ENCODE measurements around the gene MTCL1.
"Not testable (repeated sequence)": the region's sequence is repeated elsewhere in the genome, so short reads cannot be mapped to it uniquely, and the experiment has no call there.

MTCL1 gene

DNA sequence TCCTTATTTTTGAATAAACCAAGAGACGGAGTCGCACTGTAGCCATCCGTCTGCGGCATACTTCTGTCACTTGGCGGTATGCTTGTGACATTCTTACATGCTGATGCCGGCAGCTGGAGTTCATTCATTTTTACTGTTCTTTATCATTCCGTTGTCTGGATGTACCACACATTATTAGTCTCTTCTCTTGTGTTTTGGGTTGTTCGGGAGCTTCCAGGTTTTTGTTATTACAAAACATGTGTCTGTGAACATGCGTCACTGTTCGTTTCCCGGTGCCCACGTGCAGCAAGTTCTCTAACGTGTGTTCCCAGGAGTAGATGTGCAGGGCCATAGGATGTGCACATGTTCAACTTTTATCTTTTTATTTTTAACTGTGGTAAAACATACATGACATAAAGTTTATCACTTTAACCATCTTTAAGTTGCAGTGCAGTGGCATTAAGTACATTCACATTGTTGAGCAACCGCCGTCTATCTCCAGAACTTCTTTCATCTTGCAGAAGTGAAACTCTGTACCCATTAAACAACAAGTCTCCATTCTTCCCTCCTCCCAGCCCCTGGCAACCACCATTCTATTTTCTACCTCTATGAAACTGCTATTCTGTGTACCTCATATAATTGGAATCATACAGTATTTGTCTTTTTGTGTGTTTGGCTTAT, 40.1 kb downstream of the MTCL1 start:
- DNase-seq = no peak

DNA sequence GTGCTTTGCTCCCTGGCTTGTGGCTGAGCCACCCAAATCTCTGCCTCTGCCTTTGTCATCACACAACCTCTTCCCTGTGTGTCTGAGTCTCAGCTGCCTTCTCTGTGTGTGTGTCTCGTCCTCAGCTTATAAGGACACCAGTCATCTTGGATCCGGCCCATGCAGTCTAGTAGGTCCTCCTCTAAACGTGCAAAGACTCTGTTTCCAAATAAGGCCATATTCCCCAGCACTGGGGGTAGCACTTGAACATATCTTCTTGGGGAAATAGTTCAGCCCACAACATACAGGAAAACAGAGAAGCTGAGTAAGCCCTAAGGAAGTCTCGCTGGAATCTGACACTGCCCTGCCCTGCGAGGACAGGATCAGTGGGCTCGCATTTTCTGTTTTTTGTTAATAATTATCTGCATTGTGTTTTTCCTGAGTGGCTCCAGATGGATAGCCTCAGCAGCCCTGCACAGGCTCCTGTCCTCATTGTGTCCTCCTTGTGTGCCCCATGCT, 42.1 kb downstream of the MTCL1 start:
- no peak for DNase-seq

DNA sequence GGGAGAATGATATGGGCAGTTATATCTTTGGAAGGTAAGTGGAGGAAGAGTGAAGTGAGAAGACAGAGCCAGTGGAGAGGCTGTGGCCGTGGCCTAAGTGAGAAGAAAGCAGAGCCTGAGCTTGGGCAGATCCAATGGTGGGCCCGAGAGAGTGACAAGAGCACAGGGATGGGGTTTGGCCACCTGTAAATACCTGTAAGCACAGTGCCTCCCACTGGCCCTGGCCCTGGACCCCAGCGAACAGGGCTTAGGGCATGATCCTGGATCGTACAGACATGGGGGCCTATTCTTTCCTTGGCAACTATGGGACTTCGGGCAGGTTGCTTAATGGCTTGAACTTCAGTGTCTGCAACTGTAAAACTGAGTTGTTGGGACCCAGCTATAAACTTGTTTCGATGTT, 44.1 kb downstream of the MTCL1 start:
- DNase-seq = no peak

DNA sequence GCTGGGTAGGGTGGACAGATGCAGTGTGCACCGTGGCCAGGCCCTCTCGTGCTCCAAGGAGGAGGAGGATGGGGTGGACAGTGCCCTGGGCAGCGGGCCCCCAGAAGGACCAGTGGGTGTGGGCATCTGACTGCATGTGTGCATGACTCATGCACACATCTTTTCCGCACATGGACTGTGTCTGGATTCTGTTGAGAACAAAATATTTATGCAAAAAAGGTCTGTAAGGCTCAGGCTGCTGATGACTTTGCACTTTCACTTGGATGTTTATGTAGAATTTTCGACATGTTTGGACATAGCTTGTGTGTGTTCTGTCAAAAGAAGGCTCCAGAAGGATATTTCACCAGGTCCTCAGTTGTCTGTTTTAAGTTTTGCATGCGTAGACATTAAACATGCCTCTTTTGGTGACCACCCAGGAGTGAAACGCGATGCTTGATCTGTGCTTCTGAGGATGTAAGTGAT, 45.6 kb downstream of the MTCL1 start:
- no peak for DNase-seq

DNA sequence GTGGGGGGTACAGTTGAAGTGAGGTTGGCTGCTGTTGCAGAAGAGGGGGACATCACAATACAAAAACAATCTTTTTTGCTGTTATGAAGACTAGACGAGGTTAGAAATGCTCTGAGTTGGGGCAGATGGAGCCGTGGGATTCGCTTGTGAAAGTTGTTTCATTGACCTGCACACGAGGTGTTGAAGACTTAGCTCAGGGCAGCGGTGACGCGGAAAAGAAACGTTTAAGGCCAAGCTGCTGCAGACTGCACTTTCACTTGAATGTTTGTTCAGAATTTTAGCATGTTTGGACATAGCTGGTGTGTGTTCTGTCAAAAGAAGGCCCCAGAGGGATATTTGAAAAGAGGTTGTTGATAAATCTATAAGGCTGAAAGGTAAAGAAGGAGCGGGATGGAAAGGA, 46.3 kb downstream of the MTCL1 start:
- no peak for DNase-seq

DNA sequence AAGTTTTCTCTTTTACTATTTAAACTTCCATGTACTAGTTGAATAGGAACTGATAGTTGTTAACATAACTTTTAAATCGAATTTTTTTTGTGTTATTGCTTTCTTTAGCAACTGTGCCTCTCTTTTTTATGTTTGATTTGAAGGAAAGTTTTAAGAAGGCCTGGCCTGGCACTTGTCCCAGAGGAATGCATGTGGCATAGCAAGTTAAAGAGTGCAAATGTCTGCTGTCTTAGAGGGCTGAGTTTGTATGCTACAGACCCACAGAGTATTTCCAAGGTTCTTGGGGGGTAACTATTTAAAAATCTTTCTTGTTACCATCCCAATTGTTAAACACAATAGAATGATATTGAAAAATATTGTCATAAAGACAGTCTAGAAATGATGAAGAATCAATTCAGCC, 47.0 kb downstream of the MTCL1 start:
- no peak for DNase-seq

DNA sequence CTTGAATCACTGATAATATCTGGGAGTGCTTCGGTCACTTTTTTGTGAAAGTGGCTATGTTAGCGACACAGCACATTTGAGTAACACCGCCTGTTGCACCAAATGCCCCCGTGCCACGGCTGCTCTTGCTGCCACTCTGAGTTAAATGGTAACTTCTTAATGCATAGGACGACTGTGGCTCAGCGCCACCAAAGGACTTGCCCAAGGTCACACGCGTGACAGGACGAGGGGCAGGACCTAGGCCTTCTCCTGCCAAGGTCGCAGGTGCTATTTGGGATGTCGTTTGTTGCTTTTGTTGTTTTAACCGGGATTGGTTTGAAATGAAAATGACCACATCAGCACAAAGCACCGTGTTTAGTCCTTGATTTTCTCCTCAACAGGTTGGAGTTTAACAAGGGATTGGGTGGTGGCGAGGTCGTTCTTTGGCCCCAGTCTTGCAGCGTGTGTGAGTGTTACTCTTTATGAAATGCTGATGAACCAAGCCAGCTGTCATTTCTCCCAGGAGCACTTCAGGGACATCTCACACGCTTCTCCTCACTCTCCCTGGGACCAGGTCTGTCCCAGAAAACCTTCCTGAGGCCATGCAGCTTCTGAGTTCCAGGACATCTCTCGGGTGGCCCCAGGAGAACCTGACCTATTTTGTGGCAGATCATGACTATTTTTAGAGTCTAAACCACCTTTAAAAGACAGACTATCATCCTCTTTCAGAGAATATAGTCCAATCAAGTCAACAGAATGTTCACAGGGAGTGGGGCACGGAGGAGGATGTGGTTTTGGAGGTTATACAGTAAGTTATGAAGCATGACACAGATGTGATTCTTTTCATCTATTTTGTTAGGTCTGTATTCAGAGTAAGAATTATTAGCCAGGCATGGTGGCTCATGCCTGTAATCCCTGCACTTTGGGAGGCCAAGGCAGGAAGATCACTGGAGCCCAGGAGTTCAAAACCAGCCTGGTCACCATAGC, 49.9 kb downstream of the MTCL1 start:
- DNase-seq = no peak

DNA sequence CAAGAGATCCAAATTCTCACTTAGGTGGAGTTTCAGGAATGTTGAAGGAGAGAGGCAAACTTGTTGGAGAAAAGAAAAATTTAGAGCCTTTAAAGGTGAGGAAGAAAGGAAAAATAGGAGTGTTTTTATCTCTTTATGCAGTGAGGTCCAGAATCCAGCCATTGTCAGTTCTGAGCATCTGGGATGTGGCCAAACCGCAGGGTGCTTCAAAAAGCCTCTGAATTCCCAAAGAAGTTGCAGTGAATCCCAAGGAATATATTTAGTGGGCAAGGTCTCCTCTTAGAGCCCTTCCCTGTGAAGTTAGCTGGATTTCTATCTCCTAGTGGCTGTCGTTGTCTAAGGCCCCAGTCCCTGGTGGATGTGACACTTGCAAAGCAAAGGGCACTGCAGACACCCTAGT, 51.2 kb downstream of the MTCL1 start:
- no peak for DNase-seq

DNA sequence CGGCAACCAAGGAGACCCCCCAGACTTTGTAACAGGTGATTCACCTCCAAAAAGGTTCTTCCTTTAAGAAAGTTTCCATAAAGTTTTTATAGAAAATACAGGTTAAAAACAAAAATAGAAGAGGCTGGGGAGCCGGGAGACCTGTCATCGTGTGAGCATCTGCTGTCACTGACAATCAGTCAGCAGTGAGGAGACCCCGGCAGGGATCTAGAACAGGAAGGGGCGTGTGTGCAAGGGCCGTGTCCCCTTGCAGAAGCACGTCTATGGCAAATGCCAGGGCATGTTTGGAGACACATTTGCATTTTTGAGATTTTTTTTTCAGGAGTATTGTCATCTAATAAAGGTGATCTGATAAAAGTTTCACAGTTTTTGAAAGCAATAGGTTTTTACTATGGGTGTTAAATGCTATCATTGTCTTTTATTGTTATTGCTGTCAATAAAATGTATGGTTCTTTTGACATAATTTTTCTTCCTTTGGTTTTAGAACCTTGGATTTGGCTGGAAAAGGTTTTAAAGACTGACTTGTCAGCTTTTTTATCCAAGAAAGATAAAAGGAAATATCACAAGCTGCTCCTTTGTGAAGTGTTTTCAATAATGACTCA, 52.1 kb downstream of the MTCL1 start:
- DNase-seq = no peak

DNA sequence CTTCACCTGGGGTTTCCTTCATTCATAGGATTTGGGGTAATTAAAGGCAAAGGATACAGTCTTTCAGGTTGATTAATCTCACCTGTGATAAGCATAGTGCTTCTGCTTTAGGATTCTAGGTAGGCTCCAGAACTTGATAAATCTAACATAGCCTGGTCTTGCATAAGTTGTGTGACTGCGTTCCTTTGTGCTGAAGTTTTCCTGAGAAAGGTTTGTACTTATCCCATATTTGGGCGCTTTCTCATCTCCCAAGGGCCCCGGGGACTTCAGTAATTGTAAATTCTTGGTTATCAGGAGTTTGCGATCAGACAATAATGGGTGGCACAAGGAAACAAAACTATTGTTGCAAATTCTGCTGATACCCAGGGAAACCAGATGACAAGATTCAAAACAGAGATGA, 53.1 kb downstream of the MTCL1 start:
- DNase-seq = no peak

DNA sequence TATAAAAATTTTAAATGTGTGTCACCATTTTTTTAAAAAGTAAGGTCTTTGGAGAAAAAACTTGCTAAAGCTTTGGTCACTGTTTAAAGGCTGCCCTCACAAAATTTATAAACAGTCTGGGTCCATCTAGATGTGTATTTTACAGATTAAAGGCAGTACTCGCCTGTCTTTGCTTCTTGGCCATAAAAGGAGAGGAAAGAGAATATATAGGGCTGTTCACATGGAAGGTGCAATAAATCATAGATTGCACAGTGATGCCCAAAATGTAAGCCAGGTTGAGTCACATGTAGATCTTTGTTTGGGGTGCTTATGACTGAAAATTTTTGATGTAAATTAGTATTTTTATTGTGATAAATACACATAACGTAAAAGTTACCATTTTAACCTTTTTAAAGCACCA, 55.6 kb downstream of the MTCL1 start:
- DNase-seq = no peak

DNA sequence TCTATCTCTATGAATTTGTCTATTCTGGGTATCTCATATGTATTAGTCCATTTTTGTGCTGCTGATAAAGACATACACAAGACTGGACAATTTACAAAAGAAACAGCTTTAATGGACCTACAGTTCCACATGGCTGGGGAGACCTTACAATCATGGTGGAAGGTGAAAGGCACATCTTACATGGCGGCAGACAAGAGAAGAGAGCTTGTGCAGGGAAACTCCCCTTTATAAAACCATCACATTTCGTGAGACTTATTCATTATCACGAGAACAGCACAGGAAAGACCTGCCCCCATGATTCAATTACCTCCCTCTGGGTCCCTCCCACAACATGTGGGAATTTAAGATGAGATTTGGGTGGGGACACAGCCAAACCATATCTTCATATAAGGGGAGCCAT, 56.2 kb downstream of the MTCL1 start:
- not testable (repeated sequence) for DNase-seq

DNA sequence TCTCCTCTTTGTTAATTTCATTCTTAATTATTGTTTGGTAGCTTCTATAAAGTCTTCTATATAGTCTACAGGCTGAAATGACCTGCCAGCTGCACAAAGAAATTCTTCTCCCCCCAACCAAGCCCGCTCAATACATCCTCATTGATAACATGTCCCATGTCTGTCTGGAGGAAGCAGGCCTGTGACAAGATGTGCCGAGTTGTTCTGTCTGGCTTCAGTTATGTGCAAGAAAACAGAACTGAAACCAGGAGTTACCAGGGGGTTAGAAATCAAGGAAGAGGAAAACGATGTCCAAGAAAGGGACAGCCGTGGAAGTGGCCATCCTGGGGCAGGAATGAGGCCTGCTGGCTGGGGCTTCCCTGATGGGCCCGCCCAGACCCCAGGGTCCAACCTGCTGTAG, 57.6 kb downstream of the MTCL1 start:
- no peak for DNase-seq

DNA sequence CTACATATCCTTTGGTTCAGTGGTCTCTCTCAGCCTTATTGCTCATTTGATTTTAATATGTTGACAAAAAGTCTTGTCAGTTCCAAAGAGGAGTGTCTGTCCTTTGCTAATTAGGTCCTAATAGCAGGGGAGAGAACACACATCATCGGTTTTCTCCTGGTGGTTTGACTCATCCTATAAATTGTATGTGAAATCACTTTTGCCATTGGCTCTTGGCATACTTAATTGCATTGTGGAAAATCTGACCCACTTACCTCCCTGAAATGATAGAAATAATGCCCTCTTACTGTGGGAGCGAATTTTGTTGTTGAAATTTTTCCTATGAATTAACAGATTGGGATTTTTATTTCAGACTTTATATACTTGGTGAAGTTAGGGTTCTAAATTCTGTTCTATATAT, 58.3 kb downstream of the MTCL1 start:
- DNase-seq = no peak

DNA sequence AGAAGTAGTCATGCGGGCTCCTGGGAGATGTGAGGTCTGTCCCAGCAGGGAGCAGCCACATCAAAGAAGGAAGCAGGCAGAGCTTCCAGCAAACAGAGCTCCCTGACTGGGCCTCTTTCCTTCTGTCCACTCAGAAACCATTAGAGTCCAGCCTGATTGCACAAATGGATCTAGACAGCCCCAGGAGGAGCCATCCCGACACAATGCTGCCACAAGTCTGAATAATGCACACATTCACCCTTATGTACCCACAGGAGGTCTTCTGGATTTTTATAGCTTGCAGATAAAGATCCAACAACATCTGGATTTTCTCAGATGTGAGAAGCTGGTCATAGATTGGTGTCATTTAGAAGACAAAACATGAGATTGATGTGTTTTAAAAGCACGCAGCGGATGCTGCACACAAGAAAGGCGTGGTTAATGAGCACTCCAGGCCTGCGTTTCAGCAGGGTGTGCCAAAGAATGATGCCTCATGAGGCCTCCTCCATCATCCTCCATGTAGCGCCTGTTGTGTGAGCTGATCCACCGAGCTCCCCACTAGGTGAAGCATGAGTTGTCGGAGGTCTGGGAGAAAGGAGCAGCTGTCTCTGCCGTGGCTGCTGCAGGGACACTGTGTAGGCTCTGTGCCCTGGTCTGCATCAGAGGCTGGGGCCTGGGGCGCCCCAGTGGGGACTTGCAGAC, 60.6 kb downstream of the MTCL1 start:
- DNase-seq = no peak

DNA sequence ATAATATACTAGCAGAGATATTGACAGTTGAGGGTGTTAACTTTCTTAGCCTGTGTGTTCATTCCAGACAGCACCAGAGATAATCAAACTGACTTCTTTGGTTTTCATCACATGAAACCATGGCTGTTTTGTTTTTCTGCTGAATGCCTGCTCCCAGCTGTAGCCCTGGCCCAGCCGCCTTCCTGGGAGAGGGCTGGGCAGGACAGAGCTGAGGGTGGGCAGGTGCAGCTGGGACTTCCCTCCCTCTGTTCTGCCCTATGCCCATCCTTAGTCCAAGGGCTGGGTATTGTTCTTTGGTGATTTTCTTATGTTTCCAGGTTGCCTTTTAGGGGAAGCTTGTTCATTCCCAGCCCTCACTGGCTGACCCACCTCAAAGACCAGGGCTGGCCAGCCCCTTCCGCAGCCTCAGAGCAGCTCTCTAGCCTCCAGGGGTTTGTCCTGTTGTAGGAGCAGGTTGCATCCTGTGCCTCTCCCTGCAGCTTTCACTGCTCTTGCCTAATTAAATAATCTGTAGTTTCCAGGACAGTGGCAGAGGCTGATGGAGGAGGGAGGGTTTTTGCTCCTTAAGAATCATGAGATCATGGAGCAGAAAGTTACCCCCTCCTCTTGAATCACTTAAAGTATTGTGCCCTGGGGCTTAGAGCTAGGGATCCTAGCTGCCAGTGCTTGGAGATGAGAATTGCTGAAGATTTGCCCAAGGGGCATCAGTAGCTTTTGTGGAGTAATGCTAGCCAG, 61.4 kb downstream of the MTCL1 start:
- no peak for DNase-seq

DNA sequence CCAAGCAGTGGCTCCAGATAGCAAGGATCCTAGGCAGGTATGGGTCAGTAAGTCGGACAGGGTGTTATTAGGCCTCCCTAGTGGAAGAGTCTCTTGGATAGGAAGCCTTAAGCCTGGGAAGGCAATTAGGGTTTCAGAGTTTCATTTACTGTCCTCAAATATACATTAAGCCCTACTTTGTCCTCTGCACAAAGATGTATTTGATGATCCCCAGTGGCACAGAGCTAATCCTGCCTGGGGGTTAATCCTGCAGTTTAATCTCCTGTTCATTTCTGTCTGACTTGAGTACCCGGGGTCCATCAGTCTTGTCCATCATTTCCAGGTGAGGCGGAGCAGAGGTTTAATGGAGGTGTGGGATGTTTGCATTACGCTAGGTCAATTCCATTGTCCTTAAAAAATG, 62.0 kb downstream of the MTCL1 start:
- no peak for DNase-seq

DNA sequence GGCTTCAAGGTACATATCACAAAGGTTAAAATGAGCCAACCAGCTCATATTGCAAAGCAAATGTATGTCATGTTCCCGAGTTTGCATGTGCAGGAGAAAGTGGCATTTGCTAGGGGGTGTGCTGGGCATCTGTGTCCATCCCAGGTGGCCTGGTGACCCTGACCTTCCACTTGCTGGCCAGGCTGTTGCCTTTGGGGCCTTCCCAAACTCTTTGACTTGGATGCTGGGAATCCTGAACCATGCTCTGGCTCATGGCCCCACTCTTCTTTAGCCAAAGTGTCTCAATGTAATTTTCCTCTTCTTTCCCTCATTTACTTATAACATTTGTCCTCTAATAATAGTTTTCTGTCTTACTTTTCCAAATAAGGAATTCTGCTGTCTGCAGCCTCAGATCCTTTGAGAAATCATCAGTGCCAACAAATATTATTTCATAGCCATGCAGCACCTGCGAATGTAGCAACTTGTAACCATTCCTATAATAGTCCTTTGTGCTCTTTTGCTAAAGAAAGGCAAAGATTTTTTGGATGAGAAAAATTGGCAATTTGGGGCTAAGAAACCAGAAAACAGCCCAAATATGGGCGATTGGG, 64.2 kb downstream of the MTCL1 start:
- DNase-seq = no peak

DNA sequence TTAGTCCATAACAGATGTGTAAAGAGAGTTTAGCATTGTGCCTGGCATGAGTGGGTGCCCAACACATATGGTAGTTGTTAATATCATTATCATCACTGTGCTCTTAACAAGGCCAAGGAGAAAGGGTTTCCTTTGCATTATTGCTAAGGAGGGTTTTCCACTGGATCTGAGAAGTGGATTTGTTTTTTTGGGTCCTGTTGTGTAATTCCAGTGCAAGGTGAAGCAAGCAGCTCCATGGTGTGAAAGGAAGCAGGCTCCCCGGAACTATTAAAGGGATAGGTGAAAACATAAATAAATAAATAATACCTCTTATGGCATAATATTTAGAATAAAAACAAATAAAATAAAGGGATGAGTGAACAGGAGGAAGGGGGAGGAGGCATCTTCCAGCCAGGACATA, 65.3 kb downstream of the MTCL1 start:
- no peak for DNase-seq

DNA sequence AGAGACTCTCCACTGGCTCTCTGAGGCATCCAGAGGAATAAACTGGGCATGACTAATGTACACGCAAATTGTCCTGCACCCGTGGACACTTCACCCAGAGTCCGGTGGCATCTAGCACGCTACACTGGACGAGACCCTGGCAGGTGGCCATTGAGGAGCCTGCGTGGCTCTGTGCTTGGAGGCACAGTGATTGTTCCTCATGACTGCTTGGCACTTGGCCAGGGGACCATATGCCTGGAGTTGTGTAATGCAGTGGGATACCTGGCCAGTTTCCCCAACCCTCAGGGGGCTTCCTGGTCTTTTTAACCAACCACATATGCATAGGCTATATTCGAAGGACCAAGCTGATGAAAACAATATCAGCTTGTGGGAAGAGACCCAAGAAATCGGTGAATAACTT, 66.6 kb downstream of the MTCL1 start:
- no peak for DNase-seq

DNA sequence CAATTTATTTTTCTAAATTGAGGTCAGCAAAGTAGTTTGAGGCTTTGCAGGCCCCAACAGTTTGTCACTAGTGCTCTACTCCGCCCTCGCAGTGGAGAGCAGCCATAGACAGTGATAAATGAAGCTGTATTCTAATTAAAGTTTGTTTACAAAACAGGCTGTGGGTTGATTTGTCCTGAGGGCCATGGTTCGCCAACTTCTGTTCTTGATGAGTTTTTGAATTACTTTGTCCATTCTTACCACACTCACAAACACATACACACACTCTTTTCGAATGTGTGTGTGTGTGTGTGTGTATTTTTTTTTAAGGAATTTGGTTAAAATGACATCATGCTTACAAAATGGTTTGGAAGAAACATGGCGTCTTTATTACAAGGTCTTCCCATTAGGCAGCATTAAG, 68.6 kb downstream of the MTCL1 start:
- DNase-seq = no peak

Measured in SW 1271 (cell line).